Epithelial cell of esophagus (primary cell): ENCODE measurements around the gene TMEM209.

ENCODE experiments used
- DNase-seq: peaks from one replicate; pipeline ENCODE4 v3.0.0; 2010; ENCODE audit warnings: low read depth
- H3K4me3 ChIP-seq: 2 replicates; pipeline ENCODE4 v1.5.1; 2011; ENCODE audit warnings: mild to moderate bottlenecking, low read length, control low read depth
- CTCF ChIP-seq: IDR thresholded peaks from 2 replicates; pipeline ENCODE4 v1.5.1; 2011; ENCODE audit warnings: low read depth, mild to moderate bottlenecking, low read length, control low read depth, inconsistent platforms; ENCODE audit not compliant: insufficient read depth; ENCODE audit errors: missing control alignments

Gene TMEM209

DNA sequence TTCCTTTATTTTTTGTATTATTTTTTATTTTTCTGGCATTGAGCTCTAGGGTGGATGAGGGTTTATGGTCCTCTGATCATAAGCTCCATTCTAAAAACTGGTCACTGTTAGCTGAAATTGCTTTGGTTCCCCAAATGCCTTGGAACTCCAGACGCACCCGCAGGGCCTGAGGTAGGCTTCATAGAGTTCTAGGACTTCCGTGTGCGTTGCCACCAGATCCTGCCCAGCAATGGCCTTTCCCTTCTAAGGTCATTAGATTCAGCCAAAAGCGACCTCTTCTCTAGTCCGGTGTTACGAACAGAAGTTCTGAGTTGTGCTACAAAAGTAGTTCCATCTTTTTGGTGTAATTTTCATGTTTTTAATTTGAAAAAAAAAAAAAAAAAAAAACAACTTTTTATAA, 70.5 kb downstream of the TMEM209 start:
- DNase-seq: no peak
- TF ChIP-seq CTCF: no peak
- H3K4me3 ChIP-seq: no peak overlapping the region

- DNase-seq: no peak
- no peak overlapping the region for H3K4me3 ChIP-seq
- TF ChIP-seq CTCF: no peak
Measured at GRCh38 chr7:130134106-130134636, 71.0 kb downstream of the TMEM209 start.

GRCh38 chr7:130133029-130133782, 72.0 kb downstream of the TMEM209 start:
- no peak overlapping the region for H3K4me3 ChIP-seq
- DNase-seq: no peak
- TF ChIP-seq CTCF: no peak

- TF ChIP-seq CTCF: no peak
- DNase-seq: no peak
- no peak overlapping the region for H3K4me3 ChIP-seq
Measured at GRCh38 chr7:130131964-130132875, 73.0 kb downstream of the TMEM209 start.

DNA sequence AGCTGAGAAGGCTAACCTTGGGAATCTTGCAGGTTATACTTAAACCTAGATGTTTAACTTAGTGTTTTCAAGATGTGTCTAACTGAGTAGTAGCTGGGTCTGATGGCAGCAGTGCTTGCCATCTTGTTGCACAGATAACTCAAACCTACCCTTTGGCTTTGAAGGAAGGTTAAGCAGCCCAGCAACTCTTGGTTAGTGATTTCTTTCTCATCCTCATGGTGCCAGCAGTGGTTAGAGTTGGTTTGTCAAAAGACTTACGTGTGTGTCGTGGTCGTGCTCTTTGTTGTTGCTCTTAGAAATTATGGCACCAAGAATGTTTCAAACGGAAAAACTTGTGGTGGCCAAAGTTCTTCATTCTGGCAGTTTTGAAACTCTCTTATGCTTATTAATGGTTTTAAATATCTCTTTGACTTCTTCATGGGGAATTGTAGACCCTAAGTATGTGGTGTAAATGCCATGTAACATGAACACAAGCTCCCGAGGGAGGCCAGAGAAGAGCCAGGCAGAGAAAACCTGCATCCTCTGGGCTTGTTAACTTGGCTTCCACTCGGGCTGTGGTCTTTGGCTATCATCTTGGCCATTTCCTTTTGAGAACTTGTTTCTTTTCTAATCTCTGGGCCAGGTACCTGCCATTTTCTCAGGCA, 73.9 kb downstream of the TMEM209 start:
- DNase-seq: no peak
- no peak for TF ChIP-seq CTCF
- no peak overlapping the region for H3K4me3 ChIP-seq

- no peak for DNase-seq
- no peak for TF ChIP-seq CTCF
- no peak overlapping the region for H3K4me3 ChIP-seq
Measured at GRCh38 chr7:130129011-130129411, 76.2 kb downstream of the TMEM209 start.
